ENCODE data around the gene KLK13.

- TF ChIP-seq, protein P1, sequence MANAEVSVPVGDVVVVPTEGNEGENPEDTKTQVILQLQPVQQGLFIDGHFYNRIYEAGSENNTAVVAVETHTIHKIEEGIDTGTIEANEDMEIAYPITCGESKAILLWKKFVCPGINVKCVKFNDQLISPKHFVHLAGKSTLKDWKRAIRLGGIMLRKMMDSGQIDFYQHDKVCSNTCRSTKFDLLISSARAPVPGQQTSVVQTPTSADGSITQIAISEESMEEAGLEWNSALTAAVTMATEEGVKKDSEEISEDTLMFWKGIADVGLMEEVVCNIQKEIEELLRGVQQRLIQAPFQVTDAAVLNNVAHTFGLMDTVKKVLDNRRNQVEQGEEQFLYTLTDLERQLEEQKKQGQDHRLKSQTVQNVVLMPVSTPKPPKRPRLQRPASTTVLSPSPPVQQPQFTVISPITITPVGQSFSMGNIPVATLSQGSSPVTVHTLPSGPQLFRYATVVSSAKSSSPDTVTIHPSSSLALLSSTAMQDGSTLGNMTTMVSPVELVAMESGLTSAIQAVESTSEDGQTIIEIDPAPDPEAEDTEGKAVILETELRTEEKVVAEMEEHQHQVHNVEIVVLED (CRISPR knock-in tag; IDR thresholded peaks at IDR 0.05; ENCODE audit: borderline replicate concordance) = no peak
- TF ChIP-seq RAD51 (IDR thresholded peaks at IDR 0.05; ENCODE audit: borderline replicate concordance) (no peak), SRF (IDR thresholded peaks at IDR 0.05; ENCODE audit: low read depth, low read length) (no peak), ZBTB40 (IDR thresholded peaks at IDR 0.05) (no peak), ZBTB40 (CRISPR knock-in tag; IDR thresholded peaks at IDR 0.05) (no peak), ZBTB3 (CRISPR knock-in tag; IDR thresholded peaks at IDR 0.05; ENCODE audit: borderline replicate concordance, low read depth) (no peak)
- TF ChIP-seq, protein P2, sequence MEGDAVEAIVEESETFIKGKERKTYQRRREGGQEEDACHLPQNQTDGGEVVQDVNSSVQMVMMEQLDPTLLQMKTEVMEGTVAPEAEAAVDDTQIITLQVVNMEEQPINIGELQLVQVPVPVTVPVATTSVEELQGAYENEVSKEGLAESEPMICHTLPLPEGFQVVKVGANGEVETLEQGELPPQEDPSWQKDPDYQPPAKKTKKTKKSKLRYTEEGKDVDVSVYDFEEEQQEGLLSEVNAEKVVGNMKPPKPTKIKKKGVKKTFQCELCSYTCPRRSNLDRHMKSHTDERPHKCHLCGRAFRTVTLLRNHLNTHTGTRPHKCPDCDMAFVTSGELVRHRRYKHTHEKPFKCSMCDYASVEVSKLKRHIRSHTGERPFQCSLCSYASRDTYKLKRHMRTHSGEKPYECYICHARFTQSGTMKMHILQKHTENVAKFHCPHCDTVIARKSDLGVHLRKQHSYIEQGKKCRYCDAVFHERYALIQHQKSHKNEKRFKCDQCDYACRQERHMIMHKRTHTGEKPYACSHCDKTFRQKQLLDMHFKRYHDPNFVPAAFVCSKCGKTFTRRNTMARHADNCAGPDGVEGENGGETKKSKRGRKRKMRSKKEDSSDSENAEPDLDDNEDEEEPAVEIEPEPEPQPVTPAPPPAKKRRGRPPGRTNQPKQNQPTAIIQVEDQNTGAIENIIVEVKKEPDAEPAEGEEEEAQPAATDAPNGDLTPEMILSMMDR (CRISPR knock-in tag; IDR thresholded peaks at IDR 0.05) = no peak
- TF ChIP-seq, protein P3, sequence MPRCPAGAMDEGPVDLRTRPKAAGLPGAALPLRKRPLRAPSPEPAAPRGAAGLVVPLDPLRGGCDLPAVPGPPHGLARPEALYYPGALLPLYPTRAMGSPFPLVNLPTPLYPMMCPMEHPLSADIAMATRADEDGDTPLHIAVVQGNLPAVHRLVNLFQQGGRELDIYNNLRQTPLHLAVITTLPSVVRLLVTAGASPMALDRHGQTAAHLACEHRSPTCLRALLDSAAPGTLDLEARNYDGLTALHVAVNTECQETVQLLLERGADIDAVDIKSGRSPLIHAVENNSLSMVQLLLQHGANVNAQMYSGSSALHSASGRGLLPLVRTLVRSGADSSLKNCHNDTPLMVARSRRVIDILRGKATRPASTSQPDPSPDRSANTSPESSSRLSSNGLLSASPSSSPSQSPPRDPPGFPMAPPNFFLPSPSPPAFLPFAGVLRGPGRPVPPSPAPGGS (CRISPR knock-in tag; IDR thresholded peaks at IDR 0.05) = no peak
- TF ChIP-seq, protein P4, sequence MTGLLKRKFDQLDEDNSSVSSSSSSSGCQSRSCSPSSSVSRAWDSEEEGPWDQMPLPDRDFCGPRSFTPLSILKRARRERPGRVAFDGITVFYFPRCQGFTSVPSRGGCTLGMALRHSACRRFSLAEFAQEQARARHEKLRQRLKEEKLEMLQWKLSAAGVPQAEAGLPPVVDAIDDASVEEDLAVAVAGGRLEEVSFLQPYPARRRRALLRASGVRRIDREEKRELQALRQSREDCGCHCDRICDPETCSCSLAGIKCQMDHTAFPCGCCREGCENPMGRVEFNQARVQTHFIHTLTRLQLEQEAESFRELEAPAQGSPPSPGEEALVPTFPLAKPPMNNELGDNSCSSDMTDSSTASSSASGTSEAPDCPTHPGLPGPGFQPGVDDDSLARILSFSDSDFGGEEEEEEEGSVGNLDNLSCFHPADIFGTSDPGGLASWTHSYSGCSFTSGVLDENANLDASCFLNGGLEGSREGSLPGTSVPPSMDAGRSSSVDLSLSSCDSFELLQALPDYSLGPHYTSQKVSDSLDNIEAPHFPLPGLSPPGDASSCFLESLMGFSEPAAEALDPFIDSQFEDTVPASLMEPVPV (CRISPR knock-in tag; IDR thresholded peaks at IDR 0.05) = no peak
Measured at GRCh38 chr19:51103926-51104341, 39.0 kb upstream of the KLK13 start.
